Panc1 (cell line): Measurements from ENCODE around the gene MYH7. TPM values are rescaled to one million over a fixed set of nuclear protein-coding genes. Genes with fewer than 3 reads are reported as not detected.

Source experiments
- ATAC-seq: fragments of 200-7000 bp; cut with Tn5 transposase; 2 replicates; pipeline ENCODE4 v1.9.1; 2020; ENCODE audit warnings: mild to moderate bottlenecking, moderate library complexity
- BruUV-seq: library from RNA; stranded (reverse); fragments of 400-500 nt; replicated peaks from 2 replicates; lab custom pipeline; 2021; lab: Mats Ljungman, UMichigan
- CTCF ChIA-PET: fragments of 300-600 bp; sonication (Branson Sonifier 250); formaldehyde crosslinking; loops from one replicate; lab custom pipeline; 2022; ENCODE audit warnings: antibody characterized with exemption; lab: Charles Lee
- POLR2A ChIA-PET: fragments of 300-600 bp; sonication (Branson Sonifier 250); formaldehyde crosslinking; loops from one replicate; lab custom pipeline; 2022; ENCODE audit warnings: antibody characterized with exemption; lab: Charles Lee
- DNase-seq: peaks from one replicate; pipeline ENCODE4 v3.0.0-alpha.2; 2010; ENCODE audit warnings: low read depth, low spot score
- H3K27ac ChIP-seq: 2 replicates; pipeline ENCODE4 v1.5.1; 2011; ENCODE audit warnings: mild to moderate bottlenecking, low read length, inconsistent platforms
- H3K27me3 ChIP-seq: fragments of 200-500 bp; sonication (Bioruptor generic); 2 replicates; pipeline ENCODE4 v1.6.0; 2014; ENCODE audit warnings: low read length, inconsistent platforms; ENCODE audit not compliant: control insufficient read depth, insufficient read depth
- H3K36me3 ChIP-seq: fragments of 200-500 bp; sonication (Bioruptor generic); 2 replicates; pipeline ENCODE4 v1.5.1; 2014; ENCODE audit warnings: inconsistent platforms, mild to moderate bottlenecking, low read length, moderate library complexity; ENCODE audit not compliant: control insufficient read depth, insufficient read depth
- H3K4me1 ChIP-seq: 2 replicates; pipeline ENCODE4 v1.5.1; 2011; ENCODE audit warnings: inconsistent platforms, mild to moderate bottlenecking, low read length, moderate library complexity; ENCODE audit not compliant: control insufficient read depth, insufficient read depth
- H3K4me3 ChIP-seq, 2 experiments: 2 replicates each; pipeline ENCODE4 v1.5.1; 2011 to 2012; ENCODE audit warnings: low read depth in 2 of 2, low read length in 2 of 2, mild to moderate bottlenecking in 2 of 2, inconsistent platforms in 1 of 2, moderate library complexity in 1 of 2
- H3K9me3 ChIP-seq: fragments of 200-500 bp; sonication (Bioruptor generic); 2 replicates; pipeline ENCODE4 v1.5.1; 2014; ENCODE audit warnings: low read depth, mild to moderate bottlenecking, inconsistent platforms, low read length, moderate library complexity; ENCODE audit not compliant: control insufficient read depth, insufficient read depth
- CTCF ChIP-seq: fragments of 450-650 bp; IDR thresholded peaks from 2 replicates; pipeline ENCODE4 v1.5.1; 2017; ENCODE audit warnings: mild to moderate bottlenecking
- POLR2AphosphoS5 ChIP-seq: IDR thresholded peaks from 2 replicates; pipeline ENCODE4 v1.6.1; 2012; ENCODE audit warnings: mild to moderate bottlenecking, low read depth, low read length, moderate library complexity
- REST ChIP-seq, 2 experiments: IDR thresholded peaks; 2 replicates each; pipeline ENCODE4 v1.6.1; 2011 to 2012; ENCODE audit warnings: low read depth in 2 of 2, control low read depth in 1 of 2, low read length in 1 of 2, mild to moderate bottlenecking in 1 of 2, moderate library complexity in 1 of 2; ENCODE audit not compliant: insufficient read depth in 1 of 2
- SIN3A ChIP-seq: IDR thresholded peaks from 2 replicates; pipeline ENCODE4 v1.6.1; 2012; ENCODE audit warnings: low read depth, mild to moderate bottlenecking, low read length, moderate library complexity, borderline replicate concordance; ENCODE audit not compliant: insufficient read depth
- TCF7L2 ChIP-seq: IDR thresholded peaks from 2 replicates; pipeline ENCODE4 v1.6.1; 2011; ENCODE audit warnings: mild to moderate bottlenecking, low read depth, low read length, inconsistent platforms
- in situ Hi-C: cut with HindIII; loops from 2 replicates; pipeline ENCODE4 v1.10.0; 2016; ENCODE audit warnings: low sequenced_read_pairs, low pct_unique_long_range_greater_than_20kb
- intact Hi-C: fragments of 100-400 bp; cut with micrococcal nuclease; formaldehyde crosslinking; loops from one replicate; pipeline ENCODE4 v1.10.0; 2022; ENCODE audit not compliant: unreplicated experiment
- total RNA-seq: library from RNA; stranded (reverse); gene quantifications from one replicate; pipeline ENCODE4 v1.2.1, GENCODE V29; 2021; ENCODE audit not compliant: unreplicated experiment

The MYH7 gene
- total RNA-seq, 1 experiment from 2014 or later: not detected

DNA sequence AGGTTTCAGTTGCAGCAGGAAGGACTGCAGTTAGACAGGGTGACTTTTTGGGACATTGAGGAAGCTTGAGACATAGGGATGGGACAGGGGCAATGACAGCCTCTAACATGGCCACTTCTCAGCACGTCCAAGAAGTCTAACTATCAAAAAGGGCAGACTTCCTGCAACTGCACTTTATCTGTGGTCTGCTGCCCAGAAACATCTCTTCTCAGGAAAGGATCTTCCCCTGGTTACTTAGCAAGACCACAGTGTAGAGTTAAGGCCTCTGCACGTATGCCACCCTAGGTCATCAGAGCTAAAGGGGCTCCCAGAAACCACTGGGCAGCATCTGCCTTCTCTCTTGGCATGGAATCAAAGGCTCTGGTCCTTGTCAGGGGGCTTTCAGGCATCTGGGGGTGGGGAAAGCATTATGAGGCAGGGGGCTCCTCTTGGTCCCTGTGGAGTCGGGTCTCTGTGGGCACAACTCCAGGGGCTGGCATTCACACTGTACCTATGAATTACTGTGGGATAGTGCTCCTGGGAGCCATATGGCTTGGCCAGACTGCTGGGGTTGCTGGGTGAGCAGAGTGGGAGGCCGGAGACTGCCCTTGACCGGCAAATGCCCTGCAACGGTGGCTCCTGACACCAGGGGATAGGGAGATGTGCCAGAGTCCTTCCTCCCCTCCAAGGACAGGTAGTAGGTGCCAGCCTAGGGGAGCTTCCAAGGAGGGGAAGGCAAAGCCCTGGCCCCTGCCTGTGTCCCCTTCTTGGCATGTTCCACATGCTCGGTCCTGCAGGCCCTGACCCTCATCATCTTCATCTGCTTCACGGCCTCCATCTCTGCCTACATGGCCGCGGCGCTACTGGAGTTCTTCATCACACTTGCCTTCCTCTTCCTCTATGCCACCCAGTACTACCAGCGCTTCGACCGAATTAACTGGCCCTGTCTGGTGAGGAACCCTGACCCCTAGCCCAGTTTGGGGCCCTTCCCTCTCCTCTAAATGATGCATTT lies 57.6 kb downstream of the MYH7 start:
- DNase-seq (no peak), ATAC-seq (no peak)
- POLR2A ChIA-PET: no interaction called here
- in situ Hi-C loops (no loop called here), intact Hi-C loops (no loop called here)
- CTCF ChIA-PET: interaction anchor here (0.5 to 0.9 kb wide), 3 partner anchors 53 to 111 kb away, joined by 3 to 8 read pairs (median 5); no protein-coding TSS in a partner anchor
- no peak overlapping the region for H3K4me3 ChIP-seq
- H3K27ac ChIP-seq: no peak overlapping the region
- H3K9me3 ChIP-seq: no peaks in the 10 kb centered on the region
- no peaks in the 10 kb centered on the region for H3K36me3 ChIP-seq
- H3K27me3 ChIP-seq: no peaks in the 10 kb centered on the region
- no peaks in the 10 kb centered on the region for H3K4me1 ChIP-seq
- TF ChIP-seq SIN3A (no peak), TCF7L2 (no peak), REST (IDR thresholded peaks at IDR 0.05; ENCODE audit: insufficient read depth in 1 of 2, low read depth in 2 of 2, low read length in 1 of 2) (no peak), POLR2AphosphoS5 (no peak), CTCF (no peak)
- no TSS peak for BruUV-seq

- DNase-seq: no peak
- no peak overlapping the region for H3K4me3 ChIP-seq
- H3K27me3 ChIP-seq: no peaks in the 10 kb centered on the region
- in situ Hi-C loops: no loop called here
- ChIA-PET CTCF (interaction anchor here (0.6 to 0.9 kb wide), 2 partner anchors 52 to 100 kb away, joined by 5 to 8 read pairs; no protein-coding TSS in a partner anchor), POLR2A (no interaction called here)
- no TSS peak for BruUV-seq
- no peaks in the 10 kb centered on the region for H3K9me3 ChIP-seq
- no peak overlapping the region for H3K27ac ChIP-seq
- no peak for ATAC-seq
- TF ChIP-seq POLR2AphosphoS5: no peak
- no peak for TF ChIP-seq CTCF
- no peak for TF ChIP-seq REST (IDR thresholded peaks at IDR 0.05; ENCODE audit: insufficient read depth in 1 of 2, low read depth in 2 of 2, low read length in 1 of 2)
- no peak for TF ChIP-seq TCF7L2
- TF ChIP-seq SIN3A: no peak
- no peaks in the 10 kb centered on the region for H3K4me1 ChIP-seq
- intact Hi-C loops: no loop called here
- no peaks in the 10 kb centered on the region for H3K36me3 ChIP-seq
These were observed 58.3 kb downstream of the MYH7 start for GRCh38 chr14:23377198-23377550.
